ENCODE results near the gene EPB41L4A.

The EPB41L4A gene

DNA sequence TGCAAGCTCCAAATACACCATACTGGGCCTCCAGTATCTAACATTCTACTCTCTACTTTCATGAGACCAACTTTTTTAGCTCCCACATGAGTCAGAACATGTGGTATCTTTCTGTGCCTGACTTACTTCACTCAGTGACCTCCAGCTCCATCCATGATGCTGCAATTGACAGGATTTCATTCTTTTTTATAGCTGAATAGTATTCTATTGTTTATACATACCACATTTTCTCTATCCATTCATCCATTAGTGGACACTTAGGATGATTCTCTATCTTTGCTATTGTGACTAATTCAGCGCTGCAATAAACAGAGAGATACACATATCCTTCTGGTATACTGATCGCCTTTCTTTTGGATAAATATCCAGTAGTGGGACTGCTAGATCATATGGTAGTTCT lies 68.5 kb downstream of the EPB41L4A start:
- no peak for DNase-seq

- no peak for DNase-seq
Measured at GRCh38 chr5:112349371-112349770, 69.7 kb downstream of the EPB41L4A start.

GRCh38 chr5:112348915-112349314 lies 70.2 kb downstream of the EPB41L4A start:
- no peak for DNase-seq

DNA sequence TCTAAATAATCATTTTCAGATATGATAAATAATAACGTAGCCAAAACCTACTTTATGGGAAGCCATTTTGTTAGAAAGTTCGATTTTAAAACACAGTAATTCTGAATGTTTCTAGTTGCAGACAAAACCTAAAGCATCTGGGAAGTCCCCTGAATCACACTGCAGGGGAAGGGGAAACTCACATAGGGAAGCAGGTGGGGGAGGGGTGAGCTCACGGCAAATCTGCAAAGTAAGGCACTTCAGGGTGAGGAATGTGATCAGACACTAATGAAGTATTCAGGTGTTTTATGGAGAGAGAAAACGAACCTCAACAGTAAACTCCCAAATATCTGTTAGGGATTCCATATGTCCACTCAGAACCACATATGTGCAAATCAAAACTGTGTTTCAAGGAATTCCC lies 70.7 kb downstream of the EPB41L4A start:
- no peak for DNase-seq

GRCh38 chr5:112346411-112347044 lies 72.5 kb downstream of the EPB41L4A start:
- DNase-seq, result no peak

GRCh38 chr5:112344540-112344939 lies 74.5 kb downstream of the EPB41L4A start:
- no peak for DNase-seq

DNA sequence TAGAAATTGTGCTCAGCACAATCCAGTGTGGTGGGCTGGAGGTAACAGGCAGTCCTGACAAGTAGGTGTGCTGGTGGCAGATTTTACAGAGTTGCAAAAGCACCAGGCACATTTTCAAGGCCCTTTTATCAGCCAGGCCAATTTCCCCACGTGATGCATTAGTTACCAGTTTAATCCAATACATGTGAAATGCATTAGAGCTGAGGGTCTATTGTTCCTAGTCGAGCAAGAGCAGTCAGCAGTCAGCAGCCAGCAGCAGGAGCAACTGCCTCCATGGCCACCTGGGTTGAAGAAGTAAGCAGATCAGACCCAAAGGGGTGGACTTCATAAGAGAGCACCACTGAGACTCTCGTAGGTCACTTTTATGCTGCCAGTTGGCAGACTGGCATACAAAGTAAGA lies 76.7 kb downstream of the EPB41L4A start:
- DNase-seq, result no peak

DNA sequence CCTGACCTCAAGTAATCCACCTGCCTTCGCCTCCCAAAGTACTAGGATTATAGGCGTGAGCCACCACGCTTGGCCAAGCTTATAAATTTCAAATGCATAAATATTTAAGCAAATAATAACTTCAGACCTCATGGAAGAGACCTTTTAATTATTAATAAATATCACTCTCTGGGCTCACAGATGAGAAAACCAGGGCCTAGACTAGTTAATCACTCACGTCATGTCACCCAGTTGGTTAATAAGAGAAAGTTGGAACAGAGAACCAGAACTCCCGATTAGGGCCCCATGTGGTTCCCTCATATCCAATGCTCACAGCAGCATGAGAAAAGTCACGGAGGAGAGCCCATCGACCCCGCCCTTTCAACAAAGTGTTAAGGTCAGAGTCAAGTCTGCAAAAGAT lies 79.3 kb downstream of the EPB41L4A start:
- DNase-seq, result no peak

DNA sequence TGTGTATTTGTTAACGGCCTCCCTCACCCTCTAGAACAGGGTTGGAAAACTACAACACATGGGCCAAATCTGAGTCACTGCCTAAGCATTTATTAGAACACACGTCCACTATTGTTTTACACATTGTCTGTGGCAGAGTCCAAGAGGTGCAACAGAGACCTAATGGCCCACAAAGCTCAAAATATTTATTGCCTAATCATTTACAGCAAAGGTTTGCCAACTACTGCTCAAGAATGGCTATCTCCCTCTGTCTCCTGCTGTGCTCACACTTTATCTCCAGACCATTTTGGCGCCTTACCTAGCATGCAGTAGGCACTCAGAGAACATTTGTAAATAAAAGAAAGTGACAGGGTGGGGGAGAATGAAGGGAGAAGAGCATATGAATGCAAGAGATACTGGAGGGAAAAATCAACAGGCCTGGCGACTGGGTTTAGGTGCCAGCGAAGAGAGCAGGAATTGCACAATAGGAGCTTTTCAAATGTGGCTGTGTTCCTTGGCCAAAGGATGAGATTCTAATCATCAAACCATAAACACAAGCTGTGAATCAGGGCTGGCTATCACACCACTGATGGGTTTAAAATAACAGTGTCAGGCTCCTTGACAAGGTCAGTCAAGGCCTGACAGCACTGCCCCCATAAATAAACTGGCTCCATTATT lies 80.3 kb downstream of the EPB41L4A start:
- DNase-seq, result no peak

GRCh38 chr5:112333331-112333781 lies 85.7 kb downstream of the EPB41L4A start:
- no peak for DNase-seq

GRCh38 chr5:112331892-112332291 lies 87.2 kb downstream of the EPB41L4A start:
- no peak for DNase-seq

GRCh38 chr5:112329419-112330090 lies 89.5 kb downstream of the EPB41L4A start:
- DNase-seq, result no peak

- DNase-seq, result no peak
Measured at GRCh38 chr5:112323166-112323565, 95.9 kb downstream of the EPB41L4A start.

GRCh38 chr5:112320408-112320807 lies 98.7 kb downstream of the EPB41L4A start:
- DNase-seq, result no peak

GRCh38 chr5:112318346-112318745 lies 100.7 kb downstream of the EPB41L4A start:
- DNase-seq, result no peak

DNA sequence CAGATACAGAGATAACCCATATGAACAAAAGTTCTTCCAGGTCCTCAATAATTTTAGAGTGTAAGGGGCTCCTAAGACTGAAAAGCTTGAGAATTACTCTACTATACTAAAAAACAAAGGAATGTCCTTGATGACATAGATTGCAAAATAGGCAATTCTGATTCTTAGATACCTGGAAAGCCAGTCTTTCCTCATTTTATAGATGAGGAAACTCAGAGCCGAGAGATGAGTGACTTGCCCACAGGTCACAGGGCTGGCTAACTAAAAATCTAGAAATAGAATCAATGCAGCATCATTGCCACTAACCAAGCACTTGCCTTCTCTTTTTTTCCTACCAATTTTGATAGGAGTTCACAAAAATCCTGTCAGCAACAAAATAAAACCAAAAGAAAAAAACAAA lies 101.2 kb downstream of the EPB41L4A start:
- DNase-seq, result no peak

- no peak for DNase-seq
Measured at GRCh38 chr5:112316731-112317130, 102.3 kb downstream of the EPB41L4A start.

GRCh38 chr5:112316006-112316405 lies 103.1 kb downstream of the EPB41L4A start:
- DNase-seq, result no peak

DNA sequence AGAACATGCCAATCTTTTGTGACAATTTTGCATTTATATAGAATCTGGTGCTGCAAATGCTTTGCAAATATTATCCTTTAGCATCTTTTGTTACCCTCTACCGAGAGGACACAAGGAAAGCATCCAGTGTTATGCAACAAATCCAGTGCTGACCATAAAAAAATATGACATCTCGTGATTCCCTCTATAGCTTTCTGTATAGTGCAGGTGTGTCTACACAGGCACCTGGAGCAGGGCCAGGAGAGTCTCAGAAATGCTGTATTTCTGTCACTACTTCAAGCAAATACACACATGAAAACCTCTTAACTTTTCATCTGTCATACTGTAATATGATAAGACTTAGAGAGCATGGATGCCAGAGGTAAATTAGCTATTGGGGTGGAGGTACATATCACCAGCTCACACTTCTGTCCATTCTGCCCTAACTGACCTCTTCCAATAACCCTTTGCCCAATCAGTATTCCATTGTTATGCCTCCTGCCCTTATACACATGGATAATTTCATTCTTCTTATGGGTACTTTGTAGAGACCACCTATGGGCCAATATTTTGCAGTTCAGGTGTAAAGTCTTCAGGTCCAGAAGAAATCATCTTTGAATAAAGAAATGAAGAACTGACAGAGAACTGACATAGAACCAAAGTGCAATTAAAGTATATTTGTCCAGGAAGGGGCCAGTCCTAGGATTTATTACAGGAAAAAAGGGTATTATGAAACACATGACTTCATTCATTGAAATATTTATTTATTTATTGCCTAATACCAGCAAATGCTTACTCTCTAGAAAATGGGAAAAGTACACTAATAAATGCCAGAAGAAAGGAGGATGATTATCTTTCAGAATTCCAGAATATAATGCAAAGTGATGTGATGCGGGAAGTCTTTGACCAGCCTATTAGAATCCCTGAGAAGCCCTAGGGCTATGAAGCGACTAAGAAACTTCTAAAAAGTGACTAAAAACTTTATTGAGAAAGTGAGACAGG lies 106.5 kb downstream of the EPB41L4A start:
- no peak for DNase-seq

DNA sequence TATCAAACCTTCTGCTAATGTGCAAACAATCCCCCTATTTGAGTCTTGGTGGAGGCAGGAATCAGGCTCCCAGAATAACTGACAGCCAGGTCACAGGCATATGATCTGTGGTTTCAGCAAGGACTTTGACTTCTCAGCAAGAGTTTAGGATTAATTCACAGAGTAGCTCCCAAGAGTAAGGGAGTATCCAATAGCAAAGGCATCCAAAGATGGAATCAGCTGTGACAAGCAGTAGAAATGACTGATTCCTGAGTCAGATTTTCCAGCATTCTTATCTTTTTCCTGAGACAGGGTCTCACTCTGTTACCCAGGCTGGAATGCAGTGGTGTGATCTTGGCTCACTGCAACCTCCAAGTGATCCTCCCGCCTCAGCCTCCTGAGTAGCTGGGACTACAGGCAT lies 108.3 kb downstream of the EPB41L4A start:
- no peak for DNase-seq

GRCh38 chr5:112308608-112309007 lies 110.5 kb downstream of the EPB41L4A start:
- DNase-seq, result no peak

- DNase-seq, result no peak
Measured at GRCh38 chr5:112306956-112307355, 112.1 kb downstream of the EPB41L4A start.

DNA sequence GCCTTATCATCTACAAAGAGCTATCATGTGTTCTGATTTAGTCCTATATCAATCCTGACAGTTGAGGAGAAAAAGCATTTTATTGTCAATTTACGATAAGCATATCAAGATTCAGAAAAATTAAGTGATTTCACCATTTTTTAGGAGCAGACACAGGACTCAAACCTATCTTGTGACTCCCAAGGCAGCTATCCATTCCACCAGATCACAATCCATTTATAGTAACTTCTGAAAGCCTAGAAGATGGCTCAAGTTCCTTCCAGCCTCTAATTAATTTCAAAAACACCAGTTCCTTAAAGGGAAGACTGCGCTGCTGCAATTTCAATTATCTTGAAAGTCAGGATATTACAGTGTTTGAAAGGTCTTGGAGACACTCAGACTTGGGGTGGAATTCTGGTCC lies 114.3 kb downstream of the EPB41L4A start:
- no peak for DNase-seq
